ENCODE results near the gene SOX13.

Gene SOX13

GRCh38 chr1:204151552-204152309, 78.8 kb downstream of the SOX13 start, which contains the start of gene ETNK2:
TSS of gene ETNK2 (minus strand) at chr1:204152044. CDS start at chr1:204151852, 192 bp downstream.
- peak; percentile 21 to 49 for DNase-seq (ENCODE audit: low read depth in 1 of 2, low spot score in 1 of 2)

DNA sequence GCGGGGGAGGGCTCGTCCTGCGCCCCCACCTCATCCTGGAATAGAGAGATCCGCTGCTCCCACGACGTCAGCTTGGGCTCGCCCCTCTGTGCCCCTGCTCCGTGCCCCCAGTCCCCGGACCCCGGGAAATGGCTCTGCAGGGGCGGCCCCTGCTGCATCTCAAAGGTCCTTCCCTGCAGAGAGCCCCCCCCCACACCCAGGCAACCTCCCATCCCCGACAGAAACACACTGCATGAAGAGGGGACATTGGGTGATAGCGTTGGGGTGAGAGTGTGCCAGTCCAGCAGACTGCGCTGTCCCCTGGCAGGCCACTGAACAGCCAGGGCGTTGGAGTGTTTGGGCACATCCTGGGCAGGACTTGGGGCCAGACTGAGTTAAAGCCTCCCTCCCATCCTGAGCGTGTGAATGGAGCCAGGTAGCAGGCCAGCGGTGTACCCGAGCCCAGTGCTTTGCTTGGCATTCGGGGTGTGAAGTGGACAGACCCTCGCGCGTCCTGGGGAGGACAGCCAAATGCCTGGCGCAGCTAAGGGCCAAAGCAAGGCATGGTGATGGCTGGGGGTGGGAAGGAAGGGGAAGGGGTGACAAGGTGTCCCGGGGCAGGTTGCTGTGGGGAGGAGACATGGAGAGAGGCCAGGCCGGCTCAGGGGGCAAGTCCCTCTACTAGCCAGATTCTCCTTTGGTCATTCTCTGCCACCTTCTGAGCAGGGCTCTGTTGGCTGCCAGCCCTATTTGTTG, 79.6 kb downstream of the SOX13 start:
- DNase-seq (ENCODE audit: low read depth in 1 of 2, low spot score in 1 of 2) = no peak

DNA sequence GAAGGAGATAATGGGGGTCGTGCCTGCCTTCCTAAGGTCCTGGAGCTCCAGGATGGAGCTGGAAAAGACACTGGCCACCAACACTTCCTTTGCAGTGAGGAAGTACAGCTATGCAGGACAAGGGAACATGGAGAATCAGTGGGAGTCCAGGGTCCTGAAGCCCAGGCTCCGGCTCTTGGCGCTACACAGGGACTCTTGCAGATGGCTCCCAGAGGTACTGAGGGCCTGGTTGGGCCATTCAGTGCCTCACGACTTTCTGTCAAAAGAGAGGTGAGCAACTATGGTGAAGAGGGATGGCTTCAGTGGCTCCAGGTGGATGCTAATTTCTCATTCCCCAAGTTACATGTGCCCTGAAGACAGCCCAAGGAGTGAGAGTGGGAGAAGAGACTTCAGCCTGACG, 80.8 kb downstream of the SOX13 start:
- no peak for DNase-seq (ENCODE audit: low read depth in 1 of 2, low spot score in 1 of 2)

DNA sequence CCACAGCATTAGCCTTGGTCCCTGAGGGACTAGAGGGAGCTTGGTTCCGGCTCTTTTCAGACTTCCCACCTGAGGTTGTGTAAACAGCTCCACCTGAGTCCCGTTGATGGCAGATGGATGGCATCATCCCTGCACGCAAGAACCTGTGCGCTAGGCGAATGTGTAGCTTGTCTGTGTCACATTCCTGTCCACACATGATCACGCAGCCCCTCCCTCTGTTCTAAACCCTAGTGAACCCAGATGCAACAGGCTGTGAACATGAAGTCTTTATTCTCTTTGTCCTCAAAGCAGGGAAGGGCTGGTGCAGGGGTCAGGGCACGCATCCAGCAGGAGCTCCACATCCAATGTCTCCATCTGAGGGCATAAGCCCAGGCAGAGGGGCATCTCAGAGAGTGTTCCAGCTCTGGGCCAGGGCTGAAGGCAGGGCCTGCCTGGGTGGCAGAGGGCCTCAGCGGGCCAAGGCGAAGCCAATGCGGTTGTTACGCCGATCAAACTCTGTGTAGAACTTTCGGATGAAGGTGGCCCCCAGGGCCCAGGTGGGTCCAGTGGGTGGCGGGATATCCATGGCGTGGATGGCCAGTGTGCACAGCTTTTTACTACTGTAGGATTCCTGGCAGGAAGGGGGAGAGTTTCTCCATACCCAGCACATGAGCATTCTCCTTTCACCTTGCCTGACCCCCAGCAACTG, 81.8 kb downstream of the SOX13 start:
- no peak for DNase-seq (ENCODE audit: low read depth in 1 of 2, low spot score in 1 of 2)

DNA sequence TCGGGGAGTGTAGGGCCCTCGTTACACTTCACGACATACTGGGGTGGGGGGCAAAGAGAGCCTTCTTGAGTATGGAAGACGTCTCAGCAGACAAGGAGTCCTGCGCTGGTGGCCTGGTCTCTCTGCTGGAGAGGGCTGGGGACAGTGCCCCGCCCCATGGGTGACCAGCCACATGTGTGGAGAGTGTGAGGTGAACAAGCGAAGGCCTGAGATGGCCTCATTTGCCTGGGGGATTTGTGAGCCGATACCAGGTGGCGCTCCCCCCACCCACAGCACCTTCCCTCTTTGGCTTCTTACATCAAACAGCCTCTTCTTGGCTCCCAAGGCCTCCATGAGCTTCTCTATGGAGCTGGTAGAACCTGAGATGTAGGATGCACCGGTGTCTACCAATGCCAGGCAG, 83.0 kb downstream of the SOX13 start:
- no peak for DNase-seq (ENCODE audit: low read depth in 1 of 2, low spot score in 1 of 2)

GRCh38 chr1:204157962-204158361, 85.0 kb downstream of the SOX13 start:
- no peak for DNase-seq (ENCODE audit: low read depth in 1 of 2, low spot score in 1 of 2)

- no peak for DNase-seq (ENCODE audit: low read depth in 1 of 2, low spot score in 1 of 2)
Observed at GRCh38 chr1:204161609-204162493, 88.9 kb downstream of the SOX13 start.

GRCh38 chr1:204162494-204163074, 89.7 kb downstream of the SOX13 start:
- peak; percentile 62 to 68 for DNase-seq (ENCODE audit: low read depth in 1 of 2, low spot score in 1 of 2)

DNA sequence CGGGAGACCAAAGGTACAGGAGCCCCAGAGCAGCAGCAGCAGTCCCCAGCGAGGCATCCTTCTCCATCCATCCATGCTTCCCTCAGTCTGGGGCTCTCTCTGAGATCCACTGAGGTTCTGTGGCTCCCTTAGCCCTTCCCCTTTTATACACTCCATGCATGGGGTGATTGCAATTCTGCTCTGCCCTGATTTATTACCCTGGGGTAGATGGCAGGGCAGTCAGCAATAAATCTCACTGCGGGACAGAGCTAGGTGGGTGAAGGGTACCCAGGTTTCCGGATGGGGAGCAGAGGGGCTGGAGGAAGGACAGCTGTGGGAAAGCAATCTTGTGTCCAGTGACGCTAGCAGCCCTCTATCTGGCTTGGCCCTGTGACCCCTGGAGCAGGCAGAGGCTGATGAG, 93.3 kb downstream of the SOX13 start, which contains the start of gene REN:
Gene REN (minus strand): TSS at position 119 of the 400 bp plus-strand sequence. CDS start 44 bp downstream, at position 75.
- DNase-seq (ENCODE audit: low read depth in 1 of 2, low spot score in 1 of 2) = no peak

GRCh38 chr1:204167730-204168129, 94.8 kb downstream of the SOX13 start:
- no peak for DNase-seq (ENCODE audit: low read depth in 1 of 2, low spot score in 1 of 2)

DNA sequence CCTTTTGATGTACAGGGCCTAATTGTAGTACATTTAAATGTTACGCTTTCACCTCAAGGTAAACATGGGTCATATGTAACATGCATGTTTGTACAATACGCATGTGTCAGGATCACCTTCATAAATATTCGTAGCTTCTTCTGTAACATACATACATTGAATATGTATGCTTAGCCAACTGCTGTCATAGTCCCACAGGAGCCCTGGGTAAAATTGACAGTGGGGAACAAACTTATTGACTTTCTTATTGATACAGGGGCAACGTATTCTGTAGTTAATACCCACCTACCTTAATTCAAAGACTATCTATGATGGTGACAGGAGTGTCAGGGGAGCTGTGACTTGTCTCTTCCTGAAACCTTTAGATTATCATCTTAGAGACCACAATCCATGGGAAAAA, 96.9 kb downstream of the SOX13 start:
- DNase-seq (ENCODE audit: low read depth in 1 of 2, low spot score in 1 of 2) = no peak

DNA sequence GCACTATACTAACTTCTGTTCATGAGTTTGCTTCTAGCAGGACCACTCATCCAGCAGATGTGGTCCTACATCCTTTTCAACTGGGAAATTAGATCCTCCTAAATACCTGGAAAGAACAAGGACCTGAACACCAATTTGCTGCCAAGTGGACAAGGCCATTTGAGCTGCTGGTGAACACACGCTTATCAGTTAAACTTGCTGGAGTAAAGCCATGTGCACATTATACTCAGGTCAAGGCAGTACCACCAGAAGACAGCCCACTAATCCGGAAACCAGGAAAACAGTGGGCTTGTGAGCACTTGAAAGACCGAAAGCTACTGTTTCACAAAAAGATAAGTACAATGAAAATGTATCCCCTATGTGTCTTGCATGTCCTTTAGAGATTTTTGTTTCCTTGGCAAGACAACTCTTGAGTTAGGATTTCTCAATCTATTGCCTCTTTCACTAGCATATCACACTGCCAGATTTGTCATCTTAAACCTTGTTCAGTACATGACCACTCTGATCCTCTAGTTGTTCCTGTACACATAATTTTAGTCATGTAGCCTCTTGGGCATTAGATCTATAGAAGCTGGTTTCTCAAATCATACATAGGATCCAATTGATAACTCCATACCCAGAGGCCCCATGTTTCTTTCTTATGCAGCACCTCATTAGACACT, 97.7 kb downstream of the SOX13 start:
- no peak for DNase-seq (ENCODE audit: low read depth in 1 of 2, low spot score in 1 of 2)

- DNase-seq (ENCODE audit: low read depth in 1 of 2, low spot score in 1 of 2) = no peak
Observed at GRCh38 chr1:204171751-204172178, 98.8 kb downstream of the SOX13 start.

DNA sequence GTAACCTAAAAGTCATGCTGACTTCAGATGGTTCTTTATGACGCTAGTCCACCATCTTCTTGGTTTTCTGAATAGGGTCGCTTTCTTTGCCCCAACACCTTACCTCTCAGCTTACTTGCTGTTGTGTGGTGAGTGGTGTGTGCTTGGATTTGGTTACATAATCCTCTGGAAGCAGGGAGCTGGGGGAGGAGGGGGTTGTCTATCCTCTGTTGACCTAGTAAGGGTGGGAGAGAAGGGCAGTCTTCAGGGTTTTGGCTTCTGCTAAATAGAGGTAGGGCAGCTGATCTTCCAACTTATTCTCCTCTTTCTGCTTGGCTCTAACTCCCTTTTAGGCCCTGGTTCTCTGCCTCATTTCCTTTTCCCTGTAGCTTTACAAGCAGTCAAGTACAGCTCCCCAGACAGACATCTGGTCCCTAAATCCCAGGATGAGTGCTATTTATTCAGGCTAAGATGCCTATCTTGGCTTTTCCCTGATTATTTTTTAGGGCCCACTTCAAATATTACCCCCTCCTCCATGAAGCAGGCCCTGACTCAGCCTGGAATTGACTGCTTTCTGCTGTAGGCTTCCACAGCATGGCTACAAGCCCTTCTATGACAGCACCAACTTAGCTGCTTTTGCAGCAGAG, 99.6 kb downstream of the SOX13 start:
- DNase-seq (ENCODE audit: low read depth in 1 of 2, low spot score in 1 of 2) = no peak

DNA sequence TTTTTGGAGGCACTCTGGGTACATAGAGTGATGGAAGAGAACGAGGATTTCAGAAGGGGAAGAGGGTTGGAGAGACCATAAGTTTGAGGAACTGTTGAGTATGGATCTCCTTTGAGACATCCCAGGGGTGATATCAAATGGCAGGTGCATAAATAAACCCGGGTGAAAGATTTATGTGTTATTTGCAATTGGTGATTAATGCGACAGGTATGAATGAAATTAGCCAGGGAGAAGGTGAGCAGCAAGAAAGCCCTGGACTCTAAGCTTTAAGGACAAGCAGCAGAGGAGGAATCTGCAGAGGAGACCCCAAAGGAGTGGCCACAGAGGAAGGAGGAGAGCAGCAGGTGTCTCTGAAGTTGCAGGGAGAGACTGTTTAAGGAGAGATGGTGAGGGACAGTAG, 102.0 kb downstream of the SOX13 start:
- no peak for DNase-seq (ENCODE audit: low read depth in 1 of 2, low spot score in 1 of 2)

- DNase-seq (ENCODE audit: low read depth in 1 of 2, low spot score in 1 of 2) = no peak
Observed at GRCh38 chr1:204176049-204176448, 103.1 kb downstream of the SOX13 start.

DNA sequence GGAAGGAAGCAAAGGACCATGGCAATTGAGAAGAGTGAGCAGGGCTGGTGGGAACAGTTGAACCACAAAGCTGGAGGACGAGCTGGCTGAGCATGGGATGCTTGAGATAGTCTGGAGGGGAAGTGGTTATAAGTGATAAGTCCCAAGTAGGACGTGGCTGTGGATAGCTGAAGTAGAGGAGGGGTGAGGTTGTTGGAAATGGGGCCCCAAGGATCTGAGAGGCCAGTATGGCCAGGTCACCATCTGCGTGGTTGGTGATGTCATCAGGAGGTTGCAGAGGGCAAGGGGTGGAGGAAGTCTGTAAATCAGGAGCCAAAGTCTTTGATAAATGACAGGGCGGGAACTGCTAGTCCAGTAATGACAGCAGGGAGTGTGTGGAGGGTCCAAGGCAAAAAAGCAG, 104.2 kb downstream of the SOX13 start:
- DNase-seq (ENCODE audit: low read depth in 1 of 2, low spot score in 1 of 2) = no peak

Data from activated T-helper 1 cell treated with anti-CD3 and anti-CD28 coated beads, Interleukin-2, amount 50 U/mL, for 16 hours (primary cell).